ENCODE measurements around the gene CEP170B.

Gene CEP170B

GRCh38 chr14:104885973-104886689 lies 21.1 kb downstream of the CEP170B start:
- Histone ChIP-seq H3K23ac (ENCODE audit: low read length) (no peak overlapping the region), H3K4ac (ENCODE audit: low read depth, low read length) (no peak overlapping the region), H3K79me2 (ENCODE audit: control insufficient read depth, insufficient read depth, low read length) (no peaks in the 10 kb centered on the region), H3K4me1 (ENCODE audit: control insufficient read depth, low read depth, low read length) (no peaks in the 10 kb centered on the region), H3K36me3 (ENCODE audit: control insufficient read depth, insufficient read depth, low read length) (no peaks in the 10 kb centered on the region), H4K5ac (ENCODE audit: low read length) (no peak overlapping the region), H2BK120ac (ENCODE audit: low read depth, low read length) (no peak overlapping the region), H2BK15ac (replicated peaks; ENCODE audit: low read depth) (no peak overlapping the region), H3K4me2 (ENCODE audit: low read length) (no peak overlapping the region), H3K9ac (ENCODE audit: low read length) (no peak overlapping the region), H3K79me1 (ENCODE audit: low read length) (no peaks in the 10 kb centered on the region), H3K56ac (ENCODE audit: low read length) (no peak overlapping the region), H3K4me3 (ENCODE audit: low read length) (no peak overlapping the region), H3K27me3 (ENCODE audit: insufficient read depth, low read length, poor library complexity) (no peaks in the 10 kb centered on the region), H3K18ac (ENCODE audit: low read length) (no peak overlapping the region), H2AK5ac (ENCODE audit: low read length) (no peak overlapping the region), H4K8ac (ENCODE audit: low read depth, low read length) (no peak overlapping the region), H2BK5ac (ENCODE audit: low read length) (no peak overlapping the region), H3K27ac (ENCODE audit: low read depth, low read length) (no peak overlapping the region)
- no peak for DNase-seq
- no CpG with 5 or more reads among the region's 40 CpGs for WGBS (ENCODE audit: extremely low coverage, insufficient coverage, low lambda C conversion rate)

- H2AK5ac ChIP-seq (ENCODE audit: low read length) = no peak overlapping the region
- no peaks in the 10 kb centered on the region for H3K36me3 ChIP-seq (ENCODE audit: control insufficient read depth, insufficient read depth, low read length)
- H3K27me3 ChIP-seq (ENCODE audit: insufficient read depth, low read length, poor library complexity) = no peaks in the 10 kb centered on the region
- no peak overlapping the region for H2BK5ac ChIP-seq (ENCODE audit: low read length)
- WGBS (ENCODE audit: extremely low coverage, insufficient coverage, low lambda C conversion rate) = no CpG with 5 or more reads among the region's 59 CpGs
- H3K79me1 ChIP-seq (ENCODE audit: low read length) = no peaks in the 10 kb centered on the region
- no peak overlapping the region for H3K4me2 ChIP-seq (ENCODE audit: low read length)
- H3K23ac ChIP-seq (ENCODE audit: low read length) = no peak overlapping the region
- H3K27ac ChIP-seq (ENCODE audit: low read depth, low read length) = no peak overlapping the region
- no peak overlapping the region for H3K4ac ChIP-seq (ENCODE audit: low read depth, low read length)
- no peak overlapping the region for H3K56ac ChIP-seq (ENCODE audit: low read length)
- H3K18ac ChIP-seq (ENCODE audit: low read length) = no peak overlapping the region
- H2BK15ac ChIP-seq (replicated peaks; ENCODE audit: low read depth) = no peak overlapping the region
- no peak for DNase-seq
- no peak overlapping the region for H4K5ac ChIP-seq (ENCODE audit: low read length)
- H3K4me3 ChIP-seq (ENCODE audit: low read length) = no peak overlapping the region
- H2BK120ac ChIP-seq (ENCODE audit: low read depth, low read length) = no peak overlapping the region
- no peaks in the 10 kb centered on the region for H3K79me2 ChIP-seq (ENCODE audit: control insufficient read depth, insufficient read depth, low read length)
- H3K4me1 ChIP-seq (ENCODE audit: control insufficient read depth, low read depth, low read length) = no peaks in the 10 kb centered on the region
- H4K8ac ChIP-seq (ENCODE audit: low read depth, low read length) = no peak overlapping the region
- no peak overlapping the region for H3K9ac ChIP-seq (ENCODE audit: low read length)
These were observed 21.9 kb downstream of the CEP170B start for GRCh38 chr14:104886690-104887622.

GRCh38 chr14:104887623-104888488 lies 22.8 kb downstream of the CEP170B start:
- Histone ChIP-seq H3K56ac (ENCODE audit: low read length) (no peak overlapping the region), H3K79me2 (ENCODE audit: control insufficient read depth, insufficient read depth, low read length) (no peaks in the 10 kb centered on the region), H3K36me3 (ENCODE audit: control insufficient read depth, insufficient read depth, low read length) (no peaks in the 10 kb centered on the region), H2BK120ac (ENCODE audit: low read depth, low read length) (no peak overlapping the region), H3K27me3 (ENCODE audit: insufficient read depth, low read length, poor library complexity) (no peaks in the 10 kb centered on the region), H3K23ac (ENCODE audit: low read length) (no peak overlapping the region), H2AK5ac (ENCODE audit: low read length) (no peak overlapping the region), H3K4ac (ENCODE audit: low read depth, low read length) (no peak overlapping the region), H4K5ac (ENCODE audit: low read length) (no peak overlapping the region), H3K9ac (ENCODE audit: low read length) (no peak overlapping the region), H3K27ac (ENCODE audit: low read depth, low read length) (no peak overlapping the region), H3K4me1 (ENCODE audit: control insufficient read depth, low read depth, low read length) (no peaks in the 10 kb centered on the region), H3K18ac (ENCODE audit: low read length) (no peak overlapping the region), H2BK5ac (ENCODE audit: low read length) (no peak overlapping the region), H3K4me2 (ENCODE audit: low read length) (no peak overlapping the region), H2BK15ac (replicated peaks; ENCODE audit: low read depth) (no peak overlapping the region), H4K8ac (ENCODE audit: low read depth, low read length) (no peak overlapping the region), H3K79me1 (ENCODE audit: low read length) (no peaks in the 10 kb centered on the region), H3K4me3 (ENCODE audit: low read length) (no peak overlapping the region)
- DNase-seq = no peak
- WGBS (ENCODE audit: extremely low coverage, insufficient coverage, low lambda C conversion rate) = no CpG with 5 or more reads among the region's 33 CpGs

- Histone ChIP-seq H3K4ac (ENCODE audit: low read depth, low read length) (no peak overlapping the region), H2BK120ac (ENCODE audit: low read depth, low read length) (no peak overlapping the region), H3K36me3 (ENCODE audit: control insufficient read depth, insufficient read depth, low read length) (no peaks in the 10 kb centered on the region), H3K56ac (ENCODE audit: low read length) (no peak overlapping the region), H2BK15ac (replicated peaks; ENCODE audit: low read depth) (no peak overlapping the region), H3K9ac (ENCODE audit: low read length) (no peak overlapping the region), H3K23ac (ENCODE audit: low read length) (no peak overlapping the region), H3K4me3 (ENCODE audit: low read length) (no peak overlapping the region), H3K79me1 (ENCODE audit: low read length) (no peaks in the 10 kb centered on the region), H3K27ac (ENCODE audit: low read depth, low read length) (no peak overlapping the region), H2BK5ac (ENCODE audit: low read length) (no peak overlapping the region), H3K18ac (ENCODE audit: low read length) (no peak overlapping the region), H4K5ac (ENCODE audit: low read length) (no peak overlapping the region), H3K79me2 (ENCODE audit: control insufficient read depth, insufficient read depth, low read length) (no peaks in the 10 kb centered on the region), H2AK5ac (ENCODE audit: low read length) (no peak overlapping the region), H4K8ac (ENCODE audit: low read depth, low read length) (no peak overlapping the region), H3K4me1 (ENCODE audit: control insufficient read depth, low read depth, low read length) (no peaks in the 10 kb centered on the region), H3K4me2 (ENCODE audit: low read length) (no peak overlapping the region), H3K27me3 (ENCODE audit: insufficient read depth, low read length, poor library complexity) (no peaks in the 10 kb centered on the region)
- no peak for DNase-seq
- WGBS (ENCODE audit: extremely low coverage, insufficient coverage, low lambda C conversion rate) = no CpG with 5 or more reads among the region's 26 CpGs
These were observed 23.7 kb downstream of the CEP170B start for GRCh38 chr14:104888489-104889374.

GRCh38 chr14:104889375-104889757 lies 24.3 kb downstream of the CEP170B start:
- Histone ChIP-seq H3K18ac (ENCODE audit: low read length) (no peak overlapping the region), H3K4ac (ENCODE audit: low read depth, low read length) (no peak overlapping the region), H3K79me2 (ENCODE audit: control insufficient read depth, insufficient read depth, low read length) (no peaks in the 10 kb centered on the region), H3K9ac (ENCODE audit: low read length) (no peak overlapping the region), H3K79me1 (ENCODE audit: low read length) (no peaks in the 10 kb centered on the region), H4K5ac (ENCODE audit: low read length) (no peak overlapping the region), H3K36me3 (ENCODE audit: control insufficient read depth, insufficient read depth, low read length) (no peaks in the 10 kb centered on the region), H3K4me3 (ENCODE audit: low read length) (no peak overlapping the region), H3K27me3 (ENCODE audit: insufficient read depth, low read length, poor library complexity) (no peaks in the 10 kb centered on the region), H3K27ac (ENCODE audit: low read depth, low read length) (no peak overlapping the region), H4K8ac (ENCODE audit: low read depth, low read length) (no peak overlapping the region), H2BK5ac (ENCODE audit: low read length) (no peak overlapping the region), H2BK15ac (replicated peaks; ENCODE audit: low read depth) (no peak overlapping the region), H3K4me2 (ENCODE audit: low read length) (no peak overlapping the region), H2AK5ac (ENCODE audit: low read length) (no peak overlapping the region), H3K23ac (ENCODE audit: low read length) (no peak overlapping the region), H2BK120ac (ENCODE audit: low read depth, low read length) (no peak overlapping the region), H3K4me1 (ENCODE audit: control insufficient read depth, low read depth, low read length) (no peaks in the 10 kb centered on the region), H3K56ac (ENCODE audit: low read length) (no peak overlapping the region)
- WGBS (ENCODE audit: extremely low coverage, insufficient coverage, low lambda C conversion rate) = no CpG with 5 or more reads among the region's 23 CpGs
- DNase-seq = no peak
